ENCODE results near the gene RAI1.

RAI1 gene

DNA sequence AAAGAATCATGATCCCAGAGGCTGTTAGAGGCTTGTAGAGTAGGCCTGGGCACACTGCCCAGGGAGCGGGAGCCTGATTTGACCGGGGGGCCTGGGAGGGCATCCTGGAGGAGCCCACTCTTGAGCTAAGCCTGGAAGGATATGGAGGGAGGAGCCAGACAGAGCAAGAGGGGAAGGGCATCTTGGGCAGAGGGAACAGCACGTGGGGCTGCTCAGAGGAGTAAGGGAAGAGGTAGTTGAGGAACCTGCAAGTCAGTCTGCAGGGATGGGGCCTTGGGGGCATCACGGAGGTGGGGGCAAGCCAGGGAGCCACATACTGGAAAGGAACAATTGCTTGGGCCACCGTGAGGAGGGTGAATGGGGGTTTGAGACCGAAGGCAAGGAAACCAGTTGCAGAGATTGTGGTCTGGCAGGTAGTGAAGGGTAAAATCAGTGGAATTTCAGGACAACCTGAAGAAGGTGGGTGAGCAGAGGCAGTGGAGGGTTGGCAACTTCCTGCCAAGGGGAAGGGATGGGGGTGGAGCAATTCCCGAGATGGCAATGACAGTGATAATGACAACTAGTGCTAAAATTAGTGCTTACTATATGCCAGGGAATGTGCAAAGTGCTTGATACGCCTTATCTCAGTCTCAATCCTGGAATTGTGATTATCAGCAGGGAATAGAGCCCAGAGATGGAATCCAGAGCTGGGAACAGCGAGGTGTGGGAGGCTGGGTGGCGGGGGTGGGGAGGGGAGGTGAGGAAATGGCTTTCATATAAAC, 9.7 kb upstream of the RAI1 start:
- Histone ChIP-seq H3K79me2 (no peaks in the 10 kb centered on the region), H3K4me2 (ENCODE audit: low read length) (no peak overlapping the region), H3K36me3 (ENCODE audit: control insufficient read depth, insufficient read depth, low read length) (no peaks in the 10 kb centered on the region), H3K27ac (no peak overlapping the region), H3K4me3 (ENCODE audit: low read depth, low read length) (no peak overlapping the region), H3K27me3 (ENCODE audit: control insufficient read depth, insufficient read depth, low read length) (no peaks in the 10 kb centered on the region), H3K4me1 (peaks cover 1% of the 10 kb centered on the region), H3K9me3 (ENCODE audit: control insufficient read depth, low read length) (no peaks in the 10 kb centered on the region), H3K9ac (no peak overlapping the region), H2AFZ (no peak overlapping the region)
- TF ChIP-seq, protein P1, sequence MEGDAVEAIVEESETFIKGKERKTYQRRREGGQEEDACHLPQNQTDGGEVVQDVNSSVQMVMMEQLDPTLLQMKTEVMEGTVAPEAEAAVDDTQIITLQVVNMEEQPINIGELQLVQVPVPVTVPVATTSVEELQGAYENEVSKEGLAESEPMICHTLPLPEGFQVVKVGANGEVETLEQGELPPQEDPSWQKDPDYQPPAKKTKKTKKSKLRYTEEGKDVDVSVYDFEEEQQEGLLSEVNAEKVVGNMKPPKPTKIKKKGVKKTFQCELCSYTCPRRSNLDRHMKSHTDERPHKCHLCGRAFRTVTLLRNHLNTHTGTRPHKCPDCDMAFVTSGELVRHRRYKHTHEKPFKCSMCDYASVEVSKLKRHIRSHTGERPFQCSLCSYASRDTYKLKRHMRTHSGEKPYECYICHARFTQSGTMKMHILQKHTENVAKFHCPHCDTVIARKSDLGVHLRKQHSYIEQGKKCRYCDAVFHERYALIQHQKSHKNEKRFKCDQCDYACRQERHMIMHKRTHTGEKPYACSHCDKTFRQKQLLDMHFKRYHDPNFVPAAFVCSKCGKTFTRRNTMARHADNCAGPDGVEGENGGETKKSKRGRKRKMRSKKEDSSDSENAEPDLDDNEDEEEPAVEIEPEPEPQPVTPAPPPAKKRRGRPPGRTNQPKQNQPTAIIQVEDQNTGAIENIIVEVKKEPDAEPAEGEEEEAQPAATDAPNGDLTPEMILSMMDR (IDR thresholded peaks at IDR 0.05), result no peak

DNA sequence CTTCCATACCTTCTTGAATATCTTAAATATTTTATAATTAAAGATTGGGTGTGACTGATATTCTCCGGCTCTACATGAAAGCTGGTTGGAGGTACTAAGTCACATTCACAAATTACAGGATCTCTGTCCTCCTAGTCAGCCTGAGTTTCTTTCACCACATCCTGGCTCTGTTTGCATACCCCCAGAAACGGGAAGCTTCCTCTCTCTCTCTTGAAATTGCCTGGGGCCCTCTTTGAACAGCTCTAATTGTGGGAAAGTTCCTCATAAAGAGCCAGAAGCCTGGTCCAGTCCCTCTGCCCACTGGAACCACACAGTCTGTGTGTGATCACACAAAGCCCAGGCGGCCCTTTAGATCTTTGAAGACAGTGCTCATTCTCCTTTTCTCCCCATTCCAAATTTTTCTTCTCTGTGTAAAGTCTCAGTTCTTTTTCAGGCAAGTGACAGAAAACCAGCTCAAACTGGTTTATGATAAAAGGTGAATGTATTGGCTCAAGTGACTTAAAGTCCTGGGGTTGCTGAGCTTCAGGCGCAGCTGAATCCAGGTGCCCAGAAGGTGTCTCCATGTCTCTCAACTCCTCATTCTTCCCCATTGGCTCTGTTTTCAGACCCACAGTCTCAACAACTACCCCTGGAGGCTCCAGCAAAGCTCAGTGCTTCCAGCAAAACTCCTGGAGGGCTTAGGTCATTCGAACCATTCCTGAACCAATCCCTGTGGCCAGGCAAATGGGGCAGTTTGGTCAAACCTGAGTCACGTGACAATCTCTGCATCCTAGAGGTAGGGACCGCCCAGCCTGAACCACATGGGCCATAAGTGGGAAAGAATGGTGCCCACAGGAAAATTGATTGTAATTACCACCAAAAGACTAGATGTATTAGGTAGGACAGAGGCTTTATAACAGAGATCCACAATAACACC, 8.5 kb upstream of the RAI1 start:
- Histone ChIP-seq H2AFZ (no peak overlapping the region), H3K9ac (no peak overlapping the region), H3K36me3 (ENCODE audit: control insufficient read depth, insufficient read depth, low read length) (no peaks in the 10 kb centered on the region), H3K79me2 (peaks cover 4% of the 10 kb centered on the region), H3K27me3 (ENCODE audit: control insufficient read depth, insufficient read depth, low read length) (no peaks in the 10 kb centered on the region), H3K4me2 (ENCODE audit: low read length) (no peak overlapping the region), H3K9me3 (ENCODE audit: control insufficient read depth, low read length) (no peaks in the 10 kb centered on the region), H3K4me1 (peaks cover 4% of the 10 kb centered on the region), H3K27ac (no peak overlapping the region), H3K4me3 (ENCODE audit: low read depth, low read length) (no peak overlapping the region)
- TF ChIP-seq, protein P1 (IDR thresholded peaks at IDR 0.05), result no peak

DNA sequence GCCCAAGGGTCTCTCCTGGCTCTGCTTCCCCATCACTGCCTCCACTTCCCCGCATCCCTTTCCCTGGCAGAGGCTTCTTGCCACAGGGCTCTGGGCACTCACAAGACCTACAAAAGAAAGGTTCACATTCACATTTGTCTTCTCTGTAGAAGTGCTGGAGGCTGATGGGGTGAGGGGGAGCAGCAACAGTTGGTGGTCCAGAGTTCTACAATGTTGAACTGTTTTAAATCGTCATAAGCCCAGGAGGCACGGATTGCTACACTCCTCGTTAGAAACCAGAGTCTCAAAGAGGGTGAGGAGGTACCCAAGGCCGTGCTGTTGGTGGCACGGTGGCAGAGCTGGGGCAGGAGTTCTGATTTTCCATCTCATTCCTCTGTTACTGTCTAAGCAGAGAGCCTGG, 5.8 kb upstream of the RAI1 start:
- Histone ChIP-seq H3K79me2 (peaks cover 4% of the 10 kb centered on the region), H3K27me3 (ENCODE audit: control insufficient read depth, insufficient read depth, low read length) (no peaks in the 10 kb centered on the region), H3K4me2 (ENCODE audit: low read length) (no peak overlapping the region), H3K36me3 (ENCODE audit: control insufficient read depth, insufficient read depth, low read length) (no peaks in the 10 kb centered on the region), H3K27ac (no peak overlapping the region), H3K9ac (no peak overlapping the region), H3K4me3 (ENCODE audit: low read depth, low read length) (no peak overlapping the region), H3K9me3 (ENCODE audit: control insufficient read depth, low read length) (no peaks in the 10 kb centered on the region), H2AFZ (peak overlapping the region; percentile 31), H3K4me1 (peaks cover 4% of the 10 kb centered on the region)
- TF ChIP-seq, protein P1 (IDR thresholded peaks at IDR 0.05), result no peak

DNA sequence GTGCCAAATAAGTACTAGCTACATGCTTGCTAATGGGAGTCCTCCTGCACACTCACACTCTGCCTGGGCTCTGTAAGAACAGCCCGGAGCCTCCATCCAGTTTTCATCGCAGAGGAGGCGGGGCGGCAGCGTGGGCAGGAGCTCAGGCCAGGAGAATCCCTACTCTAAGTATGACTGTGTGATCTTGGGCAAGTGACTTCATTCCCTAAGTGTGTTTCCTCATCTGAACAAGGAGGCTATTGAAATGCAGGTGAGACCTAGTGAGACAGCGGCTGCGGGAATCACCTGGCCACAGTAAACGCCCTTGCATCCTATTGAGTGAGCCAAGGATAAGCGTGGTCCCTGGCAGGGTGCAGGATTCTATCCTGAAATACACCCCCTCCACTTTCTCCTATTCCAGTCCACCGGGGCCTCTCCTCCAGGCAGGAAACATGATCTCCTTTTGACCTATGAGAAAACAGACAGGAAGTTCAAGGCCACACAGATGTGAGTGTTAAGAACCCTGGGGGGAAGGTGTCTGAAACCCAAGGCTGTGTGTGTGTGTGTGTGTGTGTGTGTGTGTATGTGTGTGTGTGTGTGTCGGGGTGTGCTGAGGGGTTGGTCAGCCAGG, 5.2 kb upstream of the RAI1 start:
- H3K4me3 ChIP-seq (ENCODE audit: low read depth, low read length), result no peak overlapping the region
- H3K9me3 ChIP-seq (ENCODE audit: control insufficient read depth, low read length), result no peaks in the 10 kb centered on the region
- H3K4me2 ChIP-seq (ENCODE audit: low read length), result no peak overlapping the region
- H3K36me3 ChIP-seq (ENCODE audit: control insufficient read depth, insufficient read depth, low read length), result no peaks in the 10 kb centered on the region
- H3K27me3 ChIP-seq (ENCODE audit: control insufficient read depth, insufficient read depth, low read length), result no peaks in the 10 kb centered on the region
- peak overlapping the region; percentile 31 for H2AFZ ChIP-seq
- TF ChIP-seq, protein P1 (IDR thresholded peaks at IDR 0.05), result no peak
- H3K9ac ChIP-seq, result no peak overlapping the region
- peaks cover 4% of the 10 kb centered on the region for H3K4me1 ChIP-seq
- peaks cover 4% of the 10 kb centered on the region for H3K79me2 ChIP-seq
- H3K27ac ChIP-seq, result no peak overlapping the region
